ENCODE data around the gene CCDC78. TPM values are rescaled to one million over a fixed set of nuclear protein-coding genes. Genes with fewer than 3 reads are reported as not detected.

Gene CCDC78
- polyA plus RNA-seq, 1 donor (not counting 4 experiments of a cell fraction or from before 2014, with no cell fraction given), result 2.5 TPM

DNA sequence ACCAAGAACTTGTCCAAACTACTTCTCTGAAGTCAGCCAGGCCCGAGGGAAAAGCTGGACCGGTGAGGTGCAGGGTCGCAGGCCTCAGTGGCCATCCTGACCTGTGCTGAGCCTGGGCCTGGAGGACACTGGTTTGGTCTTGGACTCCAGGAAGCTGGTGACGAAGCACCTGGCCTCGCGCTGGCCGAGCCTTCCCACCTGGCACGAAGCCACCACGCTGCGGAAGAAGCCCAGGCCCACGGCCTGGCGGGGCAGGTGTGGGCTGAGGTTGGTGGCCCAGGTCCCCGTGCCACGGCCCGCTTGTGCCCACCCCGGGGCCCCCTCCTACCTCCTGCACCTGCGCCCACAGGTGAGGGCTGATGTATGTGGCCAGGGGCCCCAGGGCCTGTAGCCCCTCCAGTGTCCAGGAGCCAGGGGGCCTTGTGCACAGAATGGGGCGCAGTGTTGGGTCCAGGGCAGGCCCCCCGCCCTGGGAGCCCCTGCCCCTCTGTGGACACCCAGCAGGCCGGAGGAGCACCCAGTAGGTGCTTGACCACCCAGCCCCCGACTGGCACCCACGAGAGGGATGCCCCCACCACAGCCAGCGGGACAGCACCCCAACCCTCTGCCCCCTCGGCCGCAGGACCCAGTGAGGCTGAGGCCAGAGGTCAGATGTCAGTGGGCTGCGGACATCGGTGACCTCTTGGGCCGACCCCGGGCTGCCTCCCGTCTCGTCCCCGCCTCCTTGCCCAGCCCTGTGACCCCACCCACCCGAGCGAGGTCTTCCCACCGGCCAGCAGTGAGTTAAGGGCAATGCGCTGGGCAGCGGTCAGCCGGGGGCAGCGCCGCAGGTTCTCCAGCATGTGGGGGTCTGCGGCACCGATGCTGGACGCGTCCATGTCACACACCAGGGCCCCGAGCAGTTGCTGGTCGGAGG, 48.1 kb upstream of the CCDC78 start:
- no peaks in the 10 kb centered on the region for H3K79me2 ChIP-seq (ENCODE audit: control insufficient read depth, insufficient read depth, low read length)
- no peaks in the 10 kb centered on the region for H3K9me3 ChIP-seq (ENCODE audit: control insufficient read depth, low read depth, low read length)
- H3K9me1 ChIP-seq (ENCODE audit: control insufficient read depth, extremely low read depth, insufficient read depth, low read length), result no peaks in the 10 kb centered on the region
- no peak overlapping the region for H2AFZ ChIP-seq (ENCODE audit: control insufficient read depth, low read length)
- no peak overlapping the region for H3K4me2 ChIP-seq (ENCODE audit: control insufficient read depth, extremely low read depth, insufficient read depth, low read depth, low read length)
- no peaks in the 10 kb centered on the region for H3K27me3 ChIP-seq (ENCODE audit: control insufficient read depth, extremely low read depth, insufficient read depth, low read length)
- H3K36me3 ChIP-seq (ENCODE audit: control insufficient read depth in 2 of 2, extremely low read depth in 1 of 2, insufficient read depth in 2 of 2, low read length in 2 of 2), result no peaks in the 10 kb centered on the region
- peaks cover 6% of the 10 kb centered on the region for H3K4me1 ChIP-seq (ENCODE audit: control insufficient read depth, extremely low read depth, insufficient read depth, low read length)
- no peaks in the 10 kb centered on the region for H4K20me1 ChIP-seq (ENCODE audit: control insufficient read depth, extremely low read depth, insufficient read depth, low read length)
- H3K9ac ChIP-seq (ENCODE audit: control insufficient read depth, extremely low read depth, insufficient read depth, low read length), result no peak overlapping the region
- no peak overlapping the region for H3K4me3 ChIP-seq (ENCODE audit: control insufficient read depth in 2 of 3, extremely low read depth in 1 of 3, insufficient read depth in 2 of 3, low read depth in 1 of 3, low read length in 3 of 3)
- no peak overlapping the region for H3K27ac ChIP-seq (ENCODE audit: control insufficient read depth, insufficient read depth, low read length)
- dilution Hi-C loops (cut with MboI; ENCODE audit: extremely low pct_ligation_motif_present, low sequenced_read_pairs), result no loop called here
- no peak for FAIRE-seq
- TF ChIP-seq EZH2 (IDR thresholded peaks at IDR 0.05; ENCODE audit: low read length), result no peak
- TF ChIP-seq, protein P1, sequence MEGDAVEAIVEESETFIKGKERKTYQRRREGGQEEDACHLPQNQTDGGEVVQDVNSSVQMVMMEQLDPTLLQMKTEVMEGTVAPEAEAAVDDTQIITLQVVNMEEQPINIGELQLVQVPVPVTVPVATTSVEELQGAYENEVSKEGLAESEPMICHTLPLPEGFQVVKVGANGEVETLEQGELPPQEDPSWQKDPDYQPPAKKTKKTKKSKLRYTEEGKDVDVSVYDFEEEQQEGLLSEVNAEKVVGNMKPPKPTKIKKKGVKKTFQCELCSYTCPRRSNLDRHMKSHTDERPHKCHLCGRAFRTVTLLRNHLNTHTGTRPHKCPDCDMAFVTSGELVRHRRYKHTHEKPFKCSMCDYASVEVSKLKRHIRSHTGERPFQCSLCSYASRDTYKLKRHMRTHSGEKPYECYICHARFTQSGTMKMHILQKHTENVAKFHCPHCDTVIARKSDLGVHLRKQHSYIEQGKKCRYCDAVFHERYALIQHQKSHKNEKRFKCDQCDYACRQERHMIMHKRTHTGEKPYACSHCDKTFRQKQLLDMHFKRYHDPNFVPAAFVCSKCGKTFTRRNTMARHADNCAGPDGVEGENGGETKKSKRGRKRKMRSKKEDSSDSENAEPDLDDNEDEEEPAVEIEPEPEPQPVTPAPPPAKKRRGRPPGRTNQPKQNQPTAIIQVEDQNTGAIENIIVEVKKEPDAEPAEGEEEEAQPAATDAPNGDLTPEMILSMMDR (optimal IDR thresholded peaks at IDR 0.05 in 1 of 3, IDR thresholded peaks at IDR 0.05 in 1 of 3, conservative IDR thresholded peaks at IDR 0.05 in 1 of 3; ENCODE audit: extremely low read depth in 1 of 3, insufficient read depth in 2 of 3, low read length in 3 of 3), result no peak
- no peak for DNase-seq (ENCODE audit: low read depth, low spot score)

DNA sequence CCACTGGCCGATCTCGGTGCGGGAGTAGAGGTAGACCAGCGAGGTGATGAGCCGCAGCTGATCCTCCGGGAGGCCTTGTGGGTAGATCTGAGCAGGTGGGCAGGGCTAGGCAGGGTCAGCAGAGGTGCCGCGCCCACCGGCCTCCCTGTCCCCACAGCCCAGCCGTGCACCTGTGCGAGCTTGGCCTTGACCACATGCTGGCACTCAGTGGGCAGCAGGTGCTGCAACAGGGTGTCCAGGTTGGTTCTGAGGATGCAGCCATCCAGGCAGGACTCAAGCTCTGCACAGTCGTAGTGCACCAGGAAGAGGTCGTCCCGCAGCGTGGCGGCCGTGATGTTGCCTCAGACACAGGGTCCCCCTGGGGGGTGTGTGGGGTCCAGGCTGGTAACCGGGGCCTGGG, 46.7 kb upstream of the CCDC78 start:
- no peaks in the 10 kb centered on the region for H3K79me2 ChIP-seq (ENCODE audit: control insufficient read depth, insufficient read depth, low read length)
- H3K27me3 ChIP-seq (ENCODE audit: control insufficient read depth, extremely low read depth, insufficient read depth, low read length), result no peaks in the 10 kb centered on the region
- TF ChIP-seq, protein P1 (optimal IDR thresholded peaks at IDR 0.05 in 1 of 3, IDR thresholded peaks at IDR 0.05 in 1 of 3, conservative IDR thresholded peaks at IDR 0.05 in 1 of 3; ENCODE audit: extremely low read depth in 1 of 3, insufficient read depth in 2 of 3, low read length in 3 of 3), result no peak
- TF ChIP-seq EZH2 (IDR thresholded peaks at IDR 0.05; ENCODE audit: low read length), result no peak
- H3K36me3 ChIP-seq (ENCODE audit: control insufficient read depth in 2 of 2, extremely low read depth in 1 of 2, insufficient read depth in 2 of 2, low read length in 2 of 2), result no peaks in the 10 kb centered on the region
- no peak overlapping the region for H3K4me3 ChIP-seq (ENCODE audit: control insufficient read depth in 2 of 3, extremely low read depth in 1 of 3, insufficient read depth in 2 of 3, low read depth in 1 of 3, low read length in 3 of 3)
- peaks cover 4% of the 10 kb centered on the region for H3K4me1 ChIP-seq (ENCODE audit: control insufficient read depth, extremely low read depth, insufficient read depth, low read length)
- DNase-seq (ENCODE audit: low read depth, low spot score) (no peak), FAIRE-seq (no peak)
- H3K27ac ChIP-seq (ENCODE audit: control insufficient read depth, insufficient read depth, low read length), result no peak overlapping the region
- H4K20me1 ChIP-seq (ENCODE audit: control insufficient read depth, extremely low read depth, insufficient read depth, low read length), result no peaks in the 10 kb centered on the region
- no peaks in the 10 kb centered on the region for H3K9me1 ChIP-seq (ENCODE audit: control insufficient read depth, extremely low read depth, insufficient read depth, low read length)
- dilution Hi-C loops (cut with MboI; ENCODE audit: extremely low pct_ligation_motif_present, low sequenced_read_pairs), result no loop called here
- H2AFZ ChIP-seq (ENCODE audit: control insufficient read depth, low read length), result no peak overlapping the region
- H3K9me3 ChIP-seq (ENCODE audit: control insufficient read depth, low read depth, low read length), result no peaks in the 10 kb centered on the region
- H3K4me2 ChIP-seq (ENCODE audit: control insufficient read depth, extremely low read depth, insufficient read depth, low read depth, low read length), result no peak overlapping the region
- H3K9ac ChIP-seq (ENCODE audit: control insufficient read depth, extremely low read depth, insufficient read depth, low read length), result no peak overlapping the region
